Activated CD8-positive, alpha-beta T cell treated with anti-CD3 and anti-CD28 coated beads, Interleukin-2, amount 10 ng/mL, durations not matched to agents 7 days and 5 days (primary cell): ENCODE measurements around the gene CFAP221. TPM values are rescaled to one million over a fixed set of nuclear protein-coding genes. Genes with fewer than 3 reads are reported as not detected.

ENCODE experiments used
- ATAC-seq: fragments of 150-1000 bp; cut with Tn5 transposase; one replicate; pipeline ENCODE4 v1.10.0; 2021; ENCODE audit warnings: moderate library complexity
- CTCF ChIA-PET: fragments of 350-600 bp; sonication (Branson Sonifier 250); formaldehyde crosslinking; loops from one replicate; lab custom pipeline; 2021; ENCODE audit warnings: antibody characterized with exemption; lab: Charles Lee
- POLR2A ChIA-PET: fragments of 350-600 bp; sonication (Branson Sonifier 250); formaldehyde crosslinking; loops from one replicate; lab custom pipeline; 2021; ENCODE audit warnings: antibody characterized with exemption; lab: Charles Lee
- DNase-seq: peaks from one replicate; pipeline ENCODE4 v3.0.0-alpha.2; 2020
- H3K27ac Mint-ChIP-seq: one replicate; pipeline ENCODE4 v1.8.0; 2021; ENCODE audit warnings: mild to moderate bottlenecking, mixed read lengths
- H3K27me3 Mint-ChIP-seq: one replicate; pipeline ENCODE4 v1.8.0; 2021; ENCODE audit warnings: low read depth, mixed read lengths
- H3K36me3 Mint-ChIP-seq: one replicate; pipeline ENCODE4 v1.8.0; 2021; ENCODE audit warnings: low read depth, mixed read lengths
- H3K4me1 Mint-ChIP-seq: one replicate; pipeline ENCODE4 v1.8.0; 2021; ENCODE audit warnings: low read depth, mixed read lengths
- H3K4me3 Mint-ChIP-seq: one replicate; pipeline ENCODE4 v1.8.0; 2021; ENCODE audit warnings: mild to moderate bottlenecking, mixed read lengths
- H3K9me3 Mint-ChIP-seq: one replicate; pipeline ENCODE4 v1.8.0; 2022; ENCODE audit warnings: mixed read lengths; ENCODE audit not compliant: insufficient read depth
- total RNA-seq, 2 experiments: library from RNA; stranded (reverse); gene quantifications; one replicate each; pipeline ENCODE4 v1.2.3, GENCODE V29; 2021

The CFAP221 gene
- total RNA-seq, 2 experiments from 2014 or later: not detected

DNA sequence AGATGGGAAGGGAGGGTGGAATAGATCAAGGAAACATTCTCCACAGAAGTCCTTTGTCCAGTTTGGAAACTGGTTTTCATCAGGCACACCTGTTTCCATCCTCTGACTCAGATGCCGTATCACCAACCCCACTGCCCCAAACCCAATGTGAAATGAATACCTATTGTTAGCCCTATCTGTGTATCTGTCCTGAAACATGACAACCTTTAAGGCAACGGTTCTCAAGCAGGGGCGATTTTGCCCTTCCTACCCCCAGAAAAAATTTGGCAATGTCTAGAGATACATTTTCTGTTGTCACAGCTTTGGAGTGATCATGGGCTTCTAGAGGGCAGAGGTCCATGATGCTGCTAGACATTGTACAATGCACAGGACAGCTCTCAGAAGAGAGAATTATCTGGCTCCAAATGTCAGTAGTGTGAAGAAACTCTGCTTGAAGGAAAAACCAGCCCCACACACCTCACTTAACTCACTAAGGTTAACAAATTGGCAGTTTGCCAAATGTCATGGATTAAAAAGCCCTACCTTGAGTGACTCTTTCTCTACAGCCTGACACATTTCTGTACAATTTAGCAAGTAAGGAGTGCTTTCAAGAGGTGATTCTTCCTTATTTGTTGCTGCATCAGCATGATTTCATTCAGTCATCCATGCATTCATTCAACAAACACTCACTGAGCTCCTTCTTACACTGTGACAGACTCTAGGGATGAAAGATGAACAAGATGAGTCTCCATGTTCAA is 23.4 kb upstream of the CFAP221 start:
- POLR2A ChIA-PET: no interaction called here
- no peak overlapping the region for H3K27ac Mint-ChIP-seq
- H3K4me3 Mint-ChIP-seq: no peak overlapping the region
- CTCF ChIA-PET: no interaction called here
- H3K27me3 Mint-ChIP-seq: peaks cover 31% of the 10 kb centered on the region
- no peaks in the 10 kb centered on the region for H3K4me1 Mint-ChIP-seq
- no peaks in the 10 kb centered on the region for H3K9me3 Mint-ChIP-seq
- ATAC-seq (no peak), DNase-seq (no peak)
- H3K36me3 Mint-ChIP-seq: no peaks in the 10 kb centered on the region

- H3K36me3 Mint-ChIP-seq: no peaks in the 10 kb centered on the region
- ATAC-seq: no peak
- CTCF ChIA-PET: no interaction called here
- H3K27ac Mint-ChIP-seq: no peak overlapping the region
- H3K4me1 Mint-ChIP-seq: no peaks in the 10 kb centered on the region
- POLR2A ChIA-PET: no interaction called here
- H3K9me3 Mint-ChIP-seq: no peaks in the 10 kb centered on the region
- DNase-seq: no peak
- H3K27me3 Mint-ChIP-seq: peaks cover 34% of the 10 kb centered on the region
- H3K4me3 Mint-ChIP-seq: no peak overlapping the region
Measured at GRCh38 chr2:119521433-119522050, 22.7 kb upstream of the CFAP221 start.

- ATAC-seq (no peak), DNase-seq (no peak)
- Mint-ChIP-seq H3K4me3 (no peak overlapping the region), H3K27me3 (peaks cover 36% of the 10 kb centered on the region), H3K36me3 (no peaks in the 10 kb centered on the region), H3K9me3 (no peaks in the 10 kb centered on the region), H3K4me1 (no peaks in the 10 kb centered on the region), H3K27ac (no peak overlapping the region)
- ChIA-PET CTCF (no interaction called here), POLR2A (no interaction called here)
Measured at GRCh38 chr2:119522671-119523070, 21.6 kb upstream of the CFAP221 start.

DNA sequence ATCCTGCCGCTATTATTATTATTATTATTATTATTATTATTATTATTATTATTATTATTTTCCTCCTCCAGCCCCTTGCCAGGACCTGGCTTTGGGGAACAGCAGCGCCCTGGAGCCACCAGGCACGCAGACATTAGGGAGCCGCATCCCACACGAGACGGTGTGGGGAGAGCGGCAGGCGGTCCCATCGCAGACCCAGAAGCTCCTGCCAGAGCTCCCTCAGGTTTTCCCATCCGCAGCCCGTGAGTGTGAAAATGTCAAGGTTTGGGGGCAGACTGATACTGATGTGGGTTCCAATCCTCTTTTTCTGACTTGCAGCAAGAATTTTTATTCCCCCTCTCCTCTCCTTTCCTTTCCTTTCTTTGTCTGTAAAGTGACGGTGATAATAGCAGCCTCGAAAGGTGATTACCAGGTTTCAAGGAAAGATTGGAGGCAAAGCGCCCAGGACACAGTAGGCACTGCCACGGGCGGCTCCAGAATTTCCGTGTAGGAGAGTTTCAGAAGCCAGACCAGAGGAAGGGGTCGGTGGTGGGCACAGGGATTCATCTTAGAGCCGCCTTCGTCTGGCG is 20.8 kb upstream of the CFAP221 start:
- CTCF ChIA-PET: no interaction called here
- POLR2A ChIA-PET: no interaction called here
- H3K36me3 Mint-ChIP-seq: no peaks in the 10 kb centered on the region
- no peaks in the 10 kb centered on the region for H3K4me1 Mint-ChIP-seq
- no peak for ATAC-seq
- no peaks in the 10 kb centered on the region for H3K9me3 Mint-ChIP-seq
- no peak for DNase-seq
- no peak overlapping the region for H3K27ac Mint-ChIP-seq
- H3K27me3 Mint-ChIP-seq: peaks cover 36% of the 10 kb centered on the region
- H3K4me3 Mint-ChIP-seq: no peak overlapping the region

- Mint-ChIP-seq H3K9me3 (no peaks in the 10 kb centered on the region), H3K4me1 (no peaks in the 10 kb centered on the region), H3K4me3 (no peak within 1 kb of the TSS), H3K27me3 (peaks cover 36% of the 10 kb centered on the region), H3K27ac (no peak within 1 kb of the TSS), H3K36me3 (no peaks in the 10 kb centered on the region)
- CTCF ChIA-PET: no interaction called here
- ATAC-seq: no peak
- DNase-seq: no peak
- POLR2A ChIA-PET: no interaction called here
Measured at GRCh38 chr2:119523952-119524694, 20.1 kb upstream of the CFAP221 start, which contains the start of gene SCTR. SCTR (minus strand) TSS chr2:119524483; CDS start chr2:119524226, 257 bp downstream.

- Mint-ChIP-seq H3K4me3 (no peak overlapping the region), H3K36me3 (no peaks in the 10 kb centered on the region), H3K27ac (no peak overlapping the region), H3K4me1 (no peaks in the 10 kb centered on the region), H3K27me3 (peaks cover 36% of the 10 kb centered on the region), H3K9me3 (no peaks in the 10 kb centered on the region)
- ATAC-seq: no peak
- CTCF ChIA-PET: interaction anchor here (0.7 kb wide), 1 partner anchor 10 kb away, joined by 3 read pairs; no protein-coding TSS in a partner anchor
- POLR2A ChIA-PET: no interaction called here
- DNase-seq: no peak
Measured at GRCh38 chr2:119525614-119526013, 18.6 kb upstream of the CFAP221 start.

- H3K27ac Mint-ChIP-seq: no peak overlapping the region
- H3K36me3 Mint-ChIP-seq: no peaks in the 10 kb centered on the region
- no peaks in the 10 kb centered on the region for H3K9me3 Mint-ChIP-seq
- CTCF ChIA-PET: no interaction called here
- H3K4me1 Mint-ChIP-seq: no peaks in the 10 kb centered on the region
- DNase-seq (no peak), ATAC-seq (no peak)
- H3K27me3 Mint-ChIP-seq: peaks cover 28% of the 10 kb centered on the region
- POLR2A ChIA-PET: no interaction called here
- no peak overlapping the region for H3K4me3 Mint-ChIP-seq
Measured at GRCh38 chr2:119527999-119528398, 16.2 kb upstream of the CFAP221 start.

GRCh38 chr2:119531292-119531691 is 13.0 kb upstream of the CFAP221 start:
- Mint-ChIP-seq H3K4me3 (no peak overlapping the region), H3K27me3 (peaks cover 6% of the 10 kb centered on the region), H3K36me3 (no peaks in the 10 kb centered on the region), H3K27ac (no peak overlapping the region), H3K4me1 (no peaks in the 10 kb centered on the region), H3K9me3 (peaks cover 12% of the 10 kb centered on the region)
- ChIA-PET CTCF (no interaction called here), POLR2A (no interaction called here)
- ATAC-seq: no peak
- DNase-seq: no peak

- ChIA-PET CTCF (no interaction called here), POLR2A (no interaction called here)
- no peaks in the 10 kb centered on the region for H3K36me3 Mint-ChIP-seq
- no peak for ATAC-seq
- H3K9me3 Mint-ChIP-seq: peaks cover 12% of the 10 kb centered on the region
- H3K4me3 Mint-ChIP-seq: no peak overlapping the region
- no peak for DNase-seq
- H3K27ac Mint-ChIP-seq: no peak overlapping the region
- no peaks in the 10 kb centered on the region for H3K27me3 Mint-ChIP-seq
- H3K4me1 Mint-ChIP-seq: no peaks in the 10 kb centered on the region
Measured at GRCh38 chr2:119533560-119533959, 10.7 kb upstream of the CFAP221 start.

- no peak overlapping the region for H3K4me3 Mint-ChIP-seq
- H3K9me3 Mint-ChIP-seq: peaks cover 12% of the 10 kb centered on the region
- ChIA-PET POLR2A (no interaction called here), CTCF (no interaction called here)
- no peak for DNase-seq
- no peaks in the 10 kb centered on the region for H3K4me1 Mint-ChIP-seq
- H3K27ac Mint-ChIP-seq: no peak overlapping the region
- ATAC-seq: no peak
- no peaks in the 10 kb centered on the region for H3K36me3 Mint-ChIP-seq
- H3K27me3 Mint-ChIP-seq: no peaks in the 10 kb centered on the region
Measured at GRCh38 chr2:119536211-119536610, 8.0 kb upstream of the CFAP221 start.

GRCh38 chr2:119536707-119537106 is 7.5 kb upstream of the CFAP221 start:
- ATAC-seq (no peak), DNase-seq (no peak)
- Mint-ChIP-seq H3K27ac (no peak overlapping the region), H3K4me1 (no peaks in the 10 kb centered on the region), H3K36me3 (no peaks in the 10 kb centered on the region), H3K27me3 (no peaks in the 10 kb centered on the region), H3K9me3 (peaks cover 12% of the 10 kb centered on the region), H3K4me3 (no peak overlapping the region)
- CTCF ChIA-PET: no interaction called here
- POLR2A ChIA-PET: no interaction called here

- DNase-seq: no peak
- CTCF ChIA-PET: no interaction called here
- peaks cover 12% of the 10 kb centered on the region for H3K9me3 Mint-ChIP-seq
- no peak for ATAC-seq
- no peaks in the 10 kb centered on the region for H3K36me3 Mint-ChIP-seq
- H3K27ac Mint-ChIP-seq: no peak overlapping the region
- H3K4me1 Mint-ChIP-seq: no peaks in the 10 kb centered on the region
- POLR2A ChIA-PET: no interaction called here
- H3K27me3 Mint-ChIP-seq: no peaks in the 10 kb centered on the region
- H3K4me3 Mint-ChIP-seq: no peak overlapping the region
Measured at GRCh38 chr2:119537792-119538191, 6.5 kb upstream of the CFAP221 start.
